HL-60 (cell line): Measurements from ENCODE around the gene GRXCR1.

Experiments used
- DNase-seq, 2 experiments: peaks; one replicate each; pipeline ENCODE4 v3.0.0-alpha.2; 2010 to 2020; ENCODE audit warnings: low read depth in 1 of 2, low spot score in 1 of 2
- H3K27ac ChIP-seq: fragments of 250-450 bp; sonication (Bioruptor Pico); replicated peaks from 2 replicates; pipeline ENCODE4 v1.5.1; 2020; ENCODE audit warnings: mild to moderate bottlenecking, moderate library complexity
- H3K27me3 ChIP-seq: fragments of 250-450 bp; sonication (Bioruptor Pico); 2 replicates; pipeline ENCODE4 v1.5.1; 2021; ENCODE audit warnings: mild to moderate bottlenecking, moderate library complexity; ENCODE audit not compliant: insufficient read depth, poor library complexity, severe bottlenecking
- H3K4me3 ChIP-seq: replicated peaks from 2 replicates; pipeline ENCODE4 v1.5.1; 2011; ENCODE audit warnings: mild to moderate bottlenecking, control low read depth, low read length; ENCODE audit not compliant: insufficient read depth
- GABPA ChIP-seq: IDR thresholded peaks from 2 replicates; pipeline ENCODE4 v1.6.1; 2012; ENCODE audit warnings: low read depth
- POLR2AphosphoS5 ChIP-seq: IDR thresholded peaks from 2 replicates; pipeline ENCODE4 v1.6.1; 2012; ENCODE audit warnings: low read depth
- SPI1 ChIP-seq: IDR thresholded peaks from 2 replicates; pipeline ENCODE4 v1.6.1; 2012; ENCODE audit warnings: low read depth, mild to moderate bottlenecking, borderline replicate concordance
- TF ChIP-seq, protein P1 (sequence below): IDR thresholded peaks from 2 replicates; pipeline ENCODE4 v1.6.1; 2012; ENCODE audit warnings: low read depth; ENCODE audit not compliant: insufficient replicate concordance
- TF ChIP-seq, protein P2 (sequence below): IDR thresholded peaks from one replicate; pipeline ENCODE4 v1.5.1; 2011; ENCODE audit warnings: low read length, control low read depth, inconsistent platforms; ENCODE audit not compliant: insufficient read depth

GRXCR1 gene

DNA sequence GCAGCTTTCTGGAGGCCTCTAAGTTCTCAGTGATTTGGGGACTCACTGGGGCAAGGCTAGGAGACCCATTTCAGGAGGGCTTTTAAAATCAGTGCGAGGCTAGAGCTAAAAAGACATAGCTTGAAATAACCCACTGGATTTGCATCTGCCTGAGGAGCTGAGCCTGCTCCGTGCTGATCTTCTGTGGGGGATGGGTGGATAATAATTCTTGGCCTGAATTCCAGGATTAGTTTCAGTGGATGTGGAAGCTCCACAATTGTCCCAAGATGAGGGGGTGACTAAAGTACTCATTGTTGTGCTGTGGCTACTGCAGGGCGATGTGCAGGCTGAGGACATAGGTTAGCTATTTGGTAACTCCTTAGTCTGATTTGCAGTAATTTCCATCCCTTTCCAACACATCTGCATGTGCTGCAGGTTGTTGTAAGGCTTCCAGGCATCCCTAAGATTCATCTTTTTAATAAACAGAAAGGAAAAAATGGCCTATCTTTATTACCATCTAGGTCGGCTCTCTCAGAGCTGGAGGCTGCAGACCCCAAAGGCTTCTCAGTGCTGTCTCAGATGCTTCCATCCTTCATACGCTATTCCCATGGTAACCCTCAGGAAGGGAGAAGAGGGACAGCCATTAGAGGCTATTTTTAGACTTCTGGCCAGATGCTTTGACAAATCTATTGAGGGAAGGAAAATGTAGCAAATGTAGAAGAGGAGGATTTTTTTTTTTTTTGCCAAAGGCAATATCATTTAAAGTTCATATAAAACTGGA, 63.4 kb downstream of the GRXCR1 start:
- no peak for DNase-seq
- Histone ChIP-seq H3K27me3 (no peaks in the 10 kb centered on the region), H3K4me3 (no peak overlapping the region), H3K27ac (no peak overlapping the region)
- TF ChIP-seq SPI1 (no peak), GABPA (no peak), POLR2AphosphoS5 (no peak)
- TF ChIP-seq, protein P1, sequence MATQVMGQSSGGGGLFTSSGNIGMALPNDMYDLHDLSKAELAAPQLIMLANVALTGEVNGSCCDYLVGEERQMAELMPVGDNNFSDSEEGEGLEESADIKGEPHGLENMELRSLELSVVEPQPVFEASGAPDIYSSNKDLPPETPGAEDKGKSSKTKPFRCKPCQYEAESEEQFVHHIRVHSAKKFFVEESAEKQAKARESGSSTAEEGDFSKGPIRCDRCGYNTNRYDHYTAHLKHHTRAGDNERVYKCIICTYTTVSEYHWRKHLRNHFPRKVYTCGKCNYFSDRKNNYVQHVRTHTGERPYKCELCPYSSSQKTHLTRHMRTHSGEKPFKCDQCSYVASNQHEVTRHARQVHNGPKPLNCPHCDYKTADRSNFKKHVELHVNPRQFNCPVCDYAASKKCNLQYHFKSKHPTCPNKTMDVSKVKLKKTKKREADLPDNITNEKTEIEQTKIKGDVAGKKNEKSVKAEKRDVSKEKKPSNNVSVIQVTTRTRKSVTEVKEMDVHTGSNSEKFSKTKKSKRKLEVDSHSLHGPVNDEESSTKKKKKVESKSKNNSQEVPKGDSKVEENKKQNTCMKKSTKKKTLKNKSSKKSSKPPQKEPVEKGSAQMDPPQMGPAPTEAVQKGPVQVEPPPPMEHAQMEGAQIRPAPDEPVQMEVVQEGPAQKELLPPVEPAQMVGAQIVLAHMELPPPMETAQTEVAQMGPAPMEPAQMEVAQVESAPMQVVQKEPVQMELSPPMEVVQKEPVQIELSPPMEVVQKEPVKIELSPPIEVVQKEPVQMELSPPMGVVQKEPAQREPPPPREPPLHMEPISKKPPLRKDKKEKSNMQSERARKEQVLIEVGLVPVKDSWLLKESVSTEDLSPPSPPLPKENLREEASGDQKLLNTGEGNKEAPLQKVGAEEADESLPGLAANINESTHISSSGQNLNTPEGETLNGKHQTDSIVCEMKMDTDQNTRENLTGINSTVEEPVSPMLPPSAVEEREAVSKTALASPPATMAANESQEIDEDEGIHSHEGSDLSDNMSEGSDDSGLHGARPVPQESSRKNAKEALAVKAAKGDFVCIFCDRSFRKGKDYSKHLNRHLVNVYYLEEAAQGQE, result no peak
- TF ChIP-seq, protein P2, sequence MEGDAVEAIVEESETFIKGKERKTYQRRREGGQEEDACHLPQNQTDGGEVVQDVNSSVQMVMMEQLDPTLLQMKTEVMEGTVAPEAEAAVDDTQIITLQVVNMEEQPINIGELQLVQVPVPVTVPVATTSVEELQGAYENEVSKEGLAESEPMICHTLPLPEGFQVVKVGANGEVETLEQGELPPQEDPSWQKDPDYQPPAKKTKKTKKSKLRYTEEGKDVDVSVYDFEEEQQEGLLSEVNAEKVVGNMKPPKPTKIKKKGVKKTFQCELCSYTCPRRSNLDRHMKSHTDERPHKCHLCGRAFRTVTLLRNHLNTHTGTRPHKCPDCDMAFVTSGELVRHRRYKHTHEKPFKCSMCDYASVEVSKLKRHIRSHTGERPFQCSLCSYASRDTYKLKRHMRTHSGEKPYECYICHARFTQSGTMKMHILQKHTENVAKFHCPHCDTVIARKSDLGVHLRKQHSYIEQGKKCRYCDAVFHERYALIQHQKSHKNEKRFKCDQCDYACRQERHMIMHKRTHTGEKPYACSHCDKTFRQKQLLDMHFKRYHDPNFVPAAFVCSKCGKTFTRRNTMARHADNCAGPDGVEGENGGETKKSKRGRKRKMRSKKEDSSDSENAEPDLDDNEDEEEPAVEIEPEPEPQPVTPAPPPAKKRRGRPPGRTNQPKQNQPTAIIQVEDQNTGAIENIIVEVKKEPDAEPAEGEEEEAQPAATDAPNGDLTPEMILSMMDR, result no peak

DNA sequence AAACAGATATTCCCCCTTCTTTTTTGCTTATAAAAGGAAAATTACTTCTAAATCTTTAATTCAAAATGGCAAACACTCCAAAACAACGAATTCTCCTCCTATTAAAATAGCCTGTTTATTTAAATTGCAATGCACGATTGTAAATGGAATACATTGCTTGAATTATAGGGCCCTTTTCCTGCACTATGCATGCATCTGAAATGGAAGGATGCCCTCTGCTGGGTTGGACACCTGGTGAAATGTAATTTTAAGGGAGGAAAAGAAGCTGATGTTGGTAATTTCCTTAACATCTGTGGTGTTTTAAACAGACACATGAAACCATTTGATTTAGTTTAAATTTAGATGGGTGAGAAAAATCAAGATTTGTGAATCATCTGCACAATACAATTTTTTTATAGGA, 72.8 kb downstream of the GRXCR1 start:
- no peaks in the 10 kb centered on the region for H3K27me3 ChIP-seq

DNA sequence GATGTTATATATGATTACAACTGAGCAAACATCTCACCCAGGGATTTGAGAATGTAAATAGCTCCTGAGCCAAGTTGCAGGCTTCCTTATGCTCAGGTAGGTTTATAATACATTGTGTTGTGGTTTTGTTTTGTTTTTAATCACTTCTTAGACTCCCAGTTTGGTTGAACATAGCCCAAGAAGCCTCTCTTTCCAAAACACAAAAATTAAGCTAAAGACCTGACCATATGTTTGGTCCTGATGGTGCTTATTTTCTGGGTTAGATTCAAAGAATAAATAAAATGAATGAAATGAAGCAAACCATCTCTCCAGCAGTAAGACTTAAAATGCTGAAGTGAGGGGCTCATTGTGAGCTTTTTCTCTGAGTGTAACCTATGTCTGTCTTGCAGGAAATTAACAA, 93.5 kb downstream of the GRXCR1 start:
- no peak for DNase-seq
- Histone ChIP-seq H3K4me3 (no peak overlapping the region), H3K27me3 (no peaks in the 10 kb centered on the region), H3K27ac (no peak overlapping the region)
- TF ChIP-seq POLR2AphosphoS5 (no peak), SPI1 (no peak), GABPA (no peak)
- TF ChIP-seq, protein P2, result no peak
- TF ChIP-seq, protein P1, result no peak

More for the DNA sequence above, 72.8 kb downstream of the GRXCR1 start:
- TF ChIP-seq, protein P2, result no peak
- TF ChIP-seq SPI1 (no peak), POLR2AphosphoS5 (no peak), GABPA (no peak)
- TF ChIP-seq, protein P1, result no peak
- H3K27ac ChIP-seq, result no peak overlapping the region
- DNase-seq, result no peak
- H3K4me3 ChIP-seq, result no peak overlapping the region
